ENCODE results near the gene PPARG.

GRCh38 chr3:12268049-12268735 lies 20.7 kb upstream of the PPARG start:
- TF ChIP-seq CTCF (conservative IDR thresholded peaks at IDR 0.05; ENCODE audit: low read depth in 2 of 2) (no peak), POLR2AphosphoS5 (IDR thresholded peaks at IDR 0.05; ENCODE audit: low read depth) (no peak), EZH2 (IDR thresholded peaks at IDR 0.05; ENCODE audit: low read depth, unreplicated experiment) (no peak), REST (IDR thresholded peaks at IDR 0.05; ENCODE audit: unreplicated experiment) (no peak), EZH2phosphoT487 (IDR thresholded peaks at IDR 0.05; ENCODE audit: unreplicated experiment) (no peak), STAT1 (IDR thresholded peaks at IDR 0.05; ENCODE audit: unreplicated experiment) (no peak), JUNB (IDR thresholded peaks at IDR 0.05; ENCODE audit: unreplicated experiment) (no peak), ZNF114 (CRISPR knock-in tag; IDR thresholded peaks at IDR 0.05) (no peak), ZNF462 (CRISPR knock-in tag; IDR thresholded peaks at IDR 0.05) (no peak)
- TF ChIP-seq, protein P1, sequence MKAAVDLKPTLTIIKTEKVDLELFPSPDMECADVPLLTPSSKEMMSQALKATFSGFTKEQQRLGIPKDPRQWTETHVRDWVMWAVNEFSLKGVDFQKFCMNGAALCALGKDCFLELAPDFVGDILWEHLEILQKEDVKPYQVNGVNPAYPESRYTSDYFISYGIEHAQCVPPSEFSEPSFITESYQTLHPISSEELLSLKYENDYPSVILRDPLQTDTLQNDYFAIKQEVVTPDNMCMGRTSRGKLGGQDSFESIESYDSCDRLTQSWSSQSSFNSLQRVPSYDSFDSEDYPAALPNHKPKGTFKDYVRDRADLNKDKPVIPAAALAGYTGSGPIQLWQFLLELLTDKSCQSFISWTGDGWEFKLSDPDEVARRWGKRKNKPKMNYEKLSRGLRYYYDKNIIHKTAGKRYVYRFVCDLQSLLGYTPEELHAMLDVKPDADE (IDR thresholded peaks at IDR 0.05), result no peak
